GM21737 (cell line): ENCODE measurements around the gene RFK.
"Not testable (repeated sequence)": the region's sequence is repeated elsewhere in the genome, so short reads cannot be mapped to it uniquely, and the experiment has no call there.

ENCODE experiments used
- ATAC-seq: cut with Tn5 transposase; IDR thresholded peaks from one replicate; pipeline ENCODE4 v1.9.1; 2021; ENCODE audit warnings: mild to moderate bottlenecking, moderate library complexity; ENCODE audit not compliant: unreplicated experiment

Gene RFK

DNA sequence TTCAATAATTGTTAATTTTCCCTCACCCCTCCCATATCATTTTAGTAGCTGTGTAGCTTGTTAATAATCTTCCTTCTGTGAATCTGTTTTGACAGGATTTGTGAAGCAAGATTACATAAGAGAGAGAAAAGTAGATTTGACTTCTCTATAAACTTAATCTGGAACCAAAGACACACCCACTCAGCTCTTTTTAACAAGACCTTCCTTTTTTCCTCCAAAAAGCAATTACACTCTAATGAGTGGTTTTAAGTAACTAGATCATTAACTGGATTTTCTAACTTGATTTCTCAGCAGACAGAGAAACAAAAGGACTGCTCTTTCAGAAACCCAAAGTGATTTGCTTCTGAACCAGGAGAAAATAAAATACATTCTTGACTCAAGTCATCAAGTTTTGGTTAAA, 21.9 kb downstream of the RFK start:
- no peak for ATAC-seq

DNA sequence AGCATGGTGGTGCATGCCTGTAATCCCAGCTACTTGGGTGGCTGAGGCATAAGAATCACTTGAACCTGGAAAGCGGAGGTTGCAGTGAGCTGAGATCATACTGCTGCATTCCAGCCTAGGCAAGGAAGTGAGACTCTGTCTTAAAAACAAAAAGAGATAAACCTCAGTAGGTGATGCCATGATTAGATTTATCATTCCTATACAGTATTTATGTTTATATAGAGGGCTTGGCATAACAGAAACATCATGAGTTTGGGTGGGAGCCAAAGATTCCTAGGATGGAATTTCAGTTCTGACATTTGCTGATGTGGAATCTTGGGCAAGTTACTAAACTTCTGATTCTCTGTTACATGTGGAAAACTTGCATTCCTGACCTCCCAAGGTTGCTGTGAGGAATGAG, 22.3 kb downstream of the RFK start:
- no peak for ATAC-seq

DNA sequence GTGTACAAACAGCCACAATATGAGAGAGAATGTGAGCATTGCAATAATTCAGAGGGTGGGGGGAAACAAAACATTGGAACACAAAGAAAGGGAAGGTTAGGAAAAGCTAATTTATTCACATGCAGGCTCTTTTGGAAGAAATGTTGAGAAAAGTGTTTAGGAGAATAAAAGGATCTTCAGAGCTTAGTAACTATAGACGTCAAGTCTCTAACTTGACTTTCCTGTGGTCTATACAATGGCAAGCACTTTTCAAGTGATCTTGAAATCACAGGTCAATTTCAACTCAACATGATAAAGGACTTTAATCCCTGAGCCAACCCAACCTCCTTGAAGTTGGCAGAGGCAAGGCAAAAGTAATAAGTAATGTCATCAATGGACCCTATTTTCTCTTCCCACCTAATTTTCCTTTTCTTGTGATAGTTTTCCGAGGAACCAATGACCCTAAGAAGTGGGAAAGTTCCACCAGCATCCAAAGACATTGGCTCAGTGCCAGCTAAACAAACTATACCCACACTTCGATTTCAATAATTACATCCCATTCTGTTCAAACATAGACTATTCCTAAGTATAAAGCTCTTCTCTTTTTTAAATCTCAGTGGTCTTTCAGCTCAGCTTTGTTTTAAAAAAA, 23.7 kb downstream of the RFK start:
- ATAC-seq, result no peak

DNA sequence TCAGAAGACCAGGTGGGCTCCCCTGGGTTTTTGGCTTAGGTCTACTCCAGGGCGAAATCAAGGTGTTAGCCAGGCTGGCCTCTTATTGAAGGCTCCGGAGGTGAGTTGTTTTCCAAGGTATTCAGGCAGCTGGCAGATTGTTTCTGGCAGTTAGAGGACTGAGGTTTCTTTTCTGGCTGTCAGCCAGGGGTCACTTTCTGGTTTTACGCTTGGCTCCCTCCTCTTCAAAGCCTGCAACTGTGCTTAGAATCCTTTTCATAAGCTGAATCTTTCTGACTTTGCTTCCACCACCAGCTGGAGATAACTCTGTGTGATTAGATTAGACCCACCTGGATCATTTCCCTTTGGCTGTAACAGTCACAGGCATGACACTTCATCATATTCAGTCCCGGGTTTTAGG, 24.6 kb downstream of the RFK start:
- ATAC-seq, result no peak

DNA sequence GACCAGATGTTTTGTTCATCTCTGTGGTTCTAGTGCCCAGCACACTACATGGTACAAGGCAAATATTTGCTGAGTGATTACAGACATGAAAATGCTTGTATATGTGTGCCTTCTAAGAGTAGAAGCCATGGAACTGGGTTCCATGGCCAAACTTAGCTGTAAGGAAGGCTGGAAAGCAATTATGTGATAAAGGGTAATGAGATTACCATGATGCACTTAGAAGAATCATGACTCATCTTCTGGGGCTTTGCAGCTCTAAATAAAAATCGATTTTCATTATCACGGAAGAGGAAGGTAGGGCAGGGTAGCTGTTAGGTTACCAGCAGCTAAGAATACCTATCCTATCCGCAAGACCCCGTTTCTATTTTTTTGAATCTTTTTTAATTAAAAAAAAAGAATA, 28.0 kb downstream of the RFK start:
- no peak for ATAC-seq

DNA sequence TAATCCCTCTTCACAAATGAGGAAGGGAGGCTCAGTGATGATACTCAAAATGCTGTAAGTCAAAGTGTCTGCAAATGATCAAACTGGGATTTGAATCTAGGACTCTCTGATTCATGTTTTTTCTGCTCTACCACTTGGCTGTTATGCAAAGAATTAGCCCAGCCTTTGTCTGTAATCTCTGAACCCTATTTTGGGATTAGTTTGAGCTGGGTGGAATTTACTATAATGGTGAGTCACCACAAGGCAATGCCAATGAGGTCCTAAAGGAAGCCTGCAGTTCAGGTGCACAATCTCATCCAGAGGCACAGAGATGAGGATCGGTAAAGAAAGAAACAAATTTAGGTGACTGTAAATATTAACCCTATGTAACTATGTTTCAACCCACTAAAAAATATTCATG, 29.2 kb downstream of the RFK start:
- no peak for ATAC-seq

DNA sequence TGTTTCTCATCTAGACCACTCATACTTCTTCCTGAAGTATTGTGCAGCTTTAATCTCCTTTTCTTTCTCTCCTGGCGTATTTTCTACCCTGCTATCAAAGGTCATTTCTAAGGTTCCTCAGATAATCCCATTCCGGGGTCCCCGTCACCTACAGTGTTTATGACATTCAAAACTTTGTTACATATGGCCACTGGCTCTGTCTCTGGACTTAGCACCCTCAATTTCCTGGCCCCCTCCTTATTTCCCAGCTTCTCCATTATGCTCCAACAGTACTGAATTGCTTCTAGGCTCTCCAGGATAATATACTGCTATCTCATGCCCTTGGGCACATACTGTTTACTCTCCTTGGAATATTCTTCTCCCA, 31.2 kb downstream of the RFK start:
- ATAC-seq, result no peak

DNA sequence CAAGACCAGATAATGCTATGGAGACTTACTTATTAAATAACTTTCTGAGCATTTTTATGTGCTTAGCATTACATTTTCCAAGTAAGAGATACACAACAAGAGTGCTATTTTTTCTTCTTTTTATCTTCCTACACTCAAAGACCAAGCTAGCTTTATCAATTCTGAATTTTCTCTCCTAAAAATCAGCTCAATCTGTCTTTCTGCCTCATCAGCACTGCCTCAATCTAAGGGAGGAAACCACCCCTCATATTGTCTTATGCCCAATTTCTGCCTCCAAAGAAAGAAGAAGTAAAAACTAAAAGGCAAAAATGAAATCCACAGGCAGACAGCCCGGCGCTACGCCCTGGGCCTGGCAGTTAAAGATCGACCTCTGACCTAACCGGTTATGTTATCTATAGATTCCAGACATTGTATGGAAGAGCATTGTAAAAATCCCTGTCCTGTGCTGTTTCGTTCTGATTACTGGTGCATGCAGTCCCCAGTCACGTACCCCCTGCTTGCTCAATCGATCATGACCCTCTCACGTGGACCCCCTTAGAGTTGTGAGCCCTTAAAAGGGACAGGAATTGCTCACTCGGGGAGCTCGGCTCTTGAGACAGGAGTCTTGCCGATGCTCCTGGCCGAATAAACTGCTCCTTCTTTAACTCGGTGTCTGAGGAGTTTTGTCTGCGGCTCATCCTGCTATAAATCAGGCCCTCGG, 31.7 kb downstream of the RFK start:
- not testable (repeated sequence) for ATAC-seq

DNA sequence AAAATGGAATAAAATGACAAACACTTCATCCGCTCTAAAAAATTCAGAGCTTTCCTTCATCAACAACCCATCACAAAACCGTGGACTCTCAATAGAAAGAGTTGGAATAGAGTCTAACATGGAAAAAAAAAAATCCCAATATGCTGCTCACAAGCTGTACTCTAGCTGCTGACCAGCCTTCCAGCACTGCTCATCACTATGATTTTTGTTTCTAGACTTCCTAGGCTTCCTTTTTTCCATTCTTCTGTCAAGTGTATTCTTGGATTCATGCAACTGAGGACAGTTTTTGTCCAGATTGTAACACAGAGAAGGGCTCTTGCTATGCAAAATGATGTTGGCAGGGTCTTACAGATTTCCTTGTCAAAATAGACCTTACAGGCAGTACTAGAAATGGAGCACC, 34.5 kb downstream of the RFK start:
- no peak for ATAC-seq

DNA sequence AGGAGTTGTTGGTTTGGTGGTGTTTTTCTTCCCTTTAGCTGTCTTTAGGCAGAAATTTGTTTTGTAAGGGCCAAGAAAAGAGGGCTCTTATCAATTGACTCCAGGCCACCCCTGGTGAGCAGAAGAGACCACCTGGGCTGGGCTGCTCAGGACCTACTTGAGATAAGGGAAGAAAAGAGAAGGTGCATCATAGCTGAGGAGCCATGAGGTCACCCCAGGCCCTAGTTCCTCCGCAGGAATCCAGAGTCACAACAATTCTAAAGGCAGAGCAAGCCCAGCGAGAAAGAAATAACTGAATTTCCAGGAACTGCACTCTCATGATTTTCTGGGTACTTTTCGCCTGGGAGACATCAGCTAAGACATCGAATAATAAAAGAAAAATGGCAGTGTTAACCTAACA, 34.9 kb downstream of the RFK start:
- no peak for ATAC-seq

DNA sequence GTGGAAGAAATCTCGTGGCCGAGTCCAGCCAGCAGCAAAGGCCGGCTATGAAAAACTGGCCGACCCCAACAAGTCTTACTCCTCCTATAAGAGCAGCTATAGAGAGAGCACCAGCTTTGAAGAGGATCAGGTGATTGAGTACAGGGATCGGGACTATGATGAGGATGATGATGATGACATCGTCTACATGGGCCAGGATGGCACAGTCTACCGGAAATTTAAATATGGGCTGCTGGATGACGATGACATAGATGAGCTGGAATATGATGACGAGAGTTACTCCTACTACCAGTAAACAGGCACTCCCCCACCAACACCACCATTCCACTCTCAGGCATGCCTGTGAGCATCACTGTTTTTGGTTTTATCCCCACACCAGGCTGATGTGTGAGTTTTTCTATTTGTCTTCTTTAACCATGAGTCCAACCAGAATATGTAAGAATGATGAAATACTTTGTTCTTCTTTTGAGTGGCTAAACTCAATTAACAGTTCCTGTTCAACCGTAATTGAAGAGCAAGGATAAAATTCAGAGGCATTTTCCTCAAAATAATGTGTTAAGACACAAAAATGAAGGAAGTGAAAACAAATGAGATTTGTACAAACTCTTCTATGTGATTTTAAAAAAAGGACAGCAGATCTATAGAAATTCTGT, 35.5 kb downstream of the RFK start:
- no peak for ATAC-seq

DNA sequence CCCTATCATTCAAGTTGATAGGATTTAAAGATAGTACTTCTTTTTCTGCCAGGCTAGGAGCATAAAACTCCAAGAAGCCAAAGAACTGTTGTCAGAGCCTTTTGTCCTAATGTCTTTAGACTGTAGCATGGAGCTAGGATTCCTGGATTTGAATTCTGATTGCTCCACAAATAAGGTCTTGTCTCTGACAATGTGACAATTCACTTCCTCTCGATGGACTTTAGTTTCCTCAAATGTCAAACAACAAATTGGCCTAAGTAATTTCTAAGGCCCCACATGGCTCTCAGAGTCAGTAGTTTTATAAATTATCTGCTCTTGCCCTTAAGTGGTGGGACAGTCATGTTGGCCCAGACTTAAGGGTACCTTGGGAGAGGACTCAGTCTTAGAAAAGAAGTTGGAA, 36.7 kb downstream of the RFK start:
- no peak for ATAC-seq

DNA sequence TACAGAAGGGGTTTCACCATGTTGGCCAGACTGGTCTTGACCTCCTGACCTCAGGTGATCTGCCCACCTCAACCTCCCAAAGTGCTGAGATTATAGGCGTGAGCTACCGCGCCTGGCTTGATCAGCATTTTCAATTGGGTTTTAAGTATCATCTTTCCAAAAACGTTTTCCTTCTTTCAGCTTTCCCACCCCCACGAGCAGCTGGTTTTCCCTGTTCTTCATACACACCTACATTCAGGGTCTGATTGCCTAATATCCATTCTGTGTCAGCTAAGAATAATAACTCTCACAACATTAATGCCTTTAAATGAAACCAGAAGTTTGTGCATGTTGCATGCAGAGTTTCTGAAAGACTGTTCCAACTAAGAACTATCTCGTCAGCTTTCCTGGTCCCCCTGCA, 38.3 kb downstream of the RFK start:
- ATAC-seq, result no peak

DNA sequence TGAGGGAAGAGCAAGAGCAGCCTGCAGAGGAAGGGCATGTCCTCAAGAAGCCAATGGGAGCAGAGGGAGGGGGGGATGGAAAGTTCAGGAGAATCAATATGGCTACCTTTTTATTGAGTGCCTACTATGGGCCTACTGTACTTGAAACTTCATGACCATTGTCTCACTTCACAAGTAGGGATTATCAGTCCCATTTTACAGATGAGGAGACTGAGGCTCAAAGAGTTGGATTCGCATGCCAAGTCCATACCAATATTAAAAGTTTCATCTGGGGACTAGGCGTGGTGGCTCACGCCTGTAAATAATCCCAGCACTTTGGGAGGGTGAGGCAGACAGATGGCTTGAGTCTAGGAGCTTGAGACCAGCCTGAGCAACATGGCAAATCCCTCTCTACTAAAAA, 40.0 kb downstream of the RFK start:
- ATAC-seq, result no peak

DNA sequence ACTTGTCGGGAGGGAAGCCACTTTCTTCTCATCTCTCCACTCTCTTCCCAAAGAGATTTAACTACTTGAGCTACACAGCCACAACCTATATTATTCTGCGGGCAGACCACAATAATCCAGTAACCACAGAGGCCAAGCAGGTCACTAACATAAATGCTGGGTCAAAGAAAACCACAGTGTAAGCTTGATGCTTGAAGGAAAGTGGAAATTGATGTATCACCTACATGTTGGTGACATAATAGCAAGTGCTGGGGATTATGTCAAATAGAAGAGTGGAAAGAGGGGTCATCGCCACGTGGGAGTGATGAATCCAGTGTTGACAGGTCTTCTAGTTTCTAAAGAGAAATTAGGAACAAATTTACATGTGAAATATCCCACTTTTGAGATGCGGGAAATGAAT, 40.9 kb downstream of the RFK start:
- no peak for ATAC-seq

DNA sequence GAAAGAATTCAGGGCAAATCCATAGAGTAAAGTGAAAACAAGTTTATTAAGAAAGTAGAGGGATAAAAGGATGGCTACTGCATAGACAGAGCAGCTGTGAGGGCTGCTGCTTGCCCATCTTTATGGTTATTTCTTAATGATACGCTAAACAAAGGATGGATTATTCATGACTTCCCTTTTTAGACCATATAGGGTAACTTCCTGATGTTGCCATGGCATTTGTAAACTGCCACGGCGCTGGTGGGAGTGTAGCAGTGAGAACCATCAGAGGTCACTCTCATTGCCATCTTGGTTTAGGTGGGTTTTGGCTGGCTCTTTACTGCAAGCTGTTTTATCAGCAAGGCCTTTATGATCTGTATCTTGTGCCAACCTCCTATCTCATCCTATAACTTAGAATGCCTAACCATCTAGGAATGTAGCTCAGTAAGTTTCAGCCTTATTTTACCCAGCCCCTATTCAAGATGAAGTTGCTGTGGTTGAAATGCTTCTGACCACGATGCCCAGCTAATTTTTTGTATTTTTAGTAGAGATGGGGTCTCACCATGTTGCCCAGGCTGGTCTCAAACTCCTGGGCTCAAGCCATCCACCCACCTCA, 42.1 kb downstream of the RFK start:
- no peak for ATAC-seq

DNA sequence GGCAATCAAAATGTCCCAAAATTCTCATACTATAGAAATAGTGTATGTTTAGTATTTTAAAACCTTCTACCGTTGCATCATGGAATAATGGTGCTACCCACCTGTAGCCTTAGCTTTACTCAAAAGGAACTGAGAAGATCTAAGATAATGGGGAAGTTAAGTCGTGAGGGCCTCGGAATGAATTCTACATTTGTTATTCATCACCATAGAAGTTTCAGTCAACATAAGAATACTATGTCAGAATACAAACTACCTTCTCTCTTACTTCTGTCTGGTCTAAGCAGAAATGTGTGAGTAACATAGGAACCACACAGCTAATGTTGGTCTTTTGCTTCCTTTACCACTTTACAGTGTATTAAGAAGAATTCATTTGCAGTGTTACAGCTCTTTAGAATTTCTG, 43.2 kb downstream of the RFK start:
- ATAC-seq, result no peak

DNA sequence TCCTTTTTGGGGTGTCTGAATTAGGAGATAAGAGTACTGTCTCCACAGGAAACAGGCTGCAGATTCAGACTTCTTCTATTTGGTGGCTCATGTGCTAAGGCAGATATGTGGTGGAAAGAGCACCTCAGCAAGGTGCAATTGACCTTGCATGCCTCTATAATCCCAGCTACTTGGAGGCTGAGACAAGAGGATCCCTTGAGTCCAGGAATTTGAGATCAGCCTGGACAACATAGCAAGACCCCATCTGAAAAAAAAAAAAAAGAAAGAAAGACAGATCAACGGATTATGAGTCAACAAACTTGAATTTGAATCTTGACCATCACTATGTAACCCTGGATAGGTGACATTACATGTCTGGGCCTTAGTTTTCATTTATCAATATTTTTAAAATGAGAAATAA, 44.4 kb downstream of the RFK start:
- no peak for ATAC-seq

DNA sequence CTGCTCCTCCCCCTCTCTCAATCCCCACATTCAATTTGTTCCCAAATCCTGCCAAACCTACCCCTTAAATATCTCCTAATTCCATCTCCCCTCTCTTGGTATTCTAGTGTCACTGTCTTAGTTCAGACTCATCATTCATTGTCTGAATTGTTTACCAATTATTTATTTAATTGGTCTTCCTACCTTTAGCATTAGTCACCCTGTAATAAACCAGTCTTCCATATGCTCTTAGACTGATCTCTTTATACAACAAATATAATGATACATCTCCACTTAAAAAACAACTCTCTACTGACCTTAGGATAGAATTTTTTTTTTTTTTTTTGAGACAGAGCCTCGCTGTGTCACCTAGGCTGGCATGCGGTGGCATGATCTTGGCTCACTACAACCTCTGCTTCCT, 51.4 kb downstream of the RFK start:
- ATAC-seq, result no peak

DNA sequence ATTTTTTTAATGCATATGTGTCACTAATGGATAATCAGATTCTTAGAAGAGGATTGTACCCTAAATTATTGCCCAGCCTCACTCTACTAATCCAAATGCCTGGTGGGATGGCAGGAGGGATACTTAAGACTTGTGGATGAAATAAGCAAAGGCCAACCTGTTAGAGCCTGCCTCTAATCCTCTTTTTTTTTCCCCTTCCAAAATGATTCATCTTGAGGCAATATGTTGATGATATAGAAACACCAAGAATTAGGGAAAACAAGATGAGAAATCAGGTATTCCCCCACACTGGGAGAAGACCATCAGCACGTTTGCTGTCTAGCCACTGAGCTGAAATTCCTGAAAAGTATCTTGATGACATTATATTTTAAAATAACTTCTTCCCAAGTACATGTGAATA, 52.0 kb downstream of the RFK start:
- ATAC-seq, result no peak

DNA sequence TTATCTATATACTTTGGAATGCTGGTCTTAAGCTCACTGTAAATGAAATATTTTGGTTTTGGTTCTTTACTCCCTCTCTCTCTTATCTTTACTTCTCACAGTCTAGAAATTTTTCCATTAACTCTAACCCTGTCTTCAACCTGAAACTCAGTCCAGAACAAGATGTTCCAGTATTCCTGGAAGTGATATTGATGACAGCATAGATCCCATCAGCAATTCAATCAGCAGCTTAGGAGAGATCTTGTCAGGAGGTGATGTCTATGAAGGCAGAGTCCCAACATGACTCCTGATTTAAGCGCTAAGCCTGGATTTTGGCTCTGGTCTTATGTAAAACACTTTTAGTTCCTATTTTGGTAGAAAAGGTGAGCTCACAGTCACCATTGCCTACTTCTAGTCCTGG, 52.6 kb downstream of the RFK start:
- ATAC-seq, result no peak

DNA sequence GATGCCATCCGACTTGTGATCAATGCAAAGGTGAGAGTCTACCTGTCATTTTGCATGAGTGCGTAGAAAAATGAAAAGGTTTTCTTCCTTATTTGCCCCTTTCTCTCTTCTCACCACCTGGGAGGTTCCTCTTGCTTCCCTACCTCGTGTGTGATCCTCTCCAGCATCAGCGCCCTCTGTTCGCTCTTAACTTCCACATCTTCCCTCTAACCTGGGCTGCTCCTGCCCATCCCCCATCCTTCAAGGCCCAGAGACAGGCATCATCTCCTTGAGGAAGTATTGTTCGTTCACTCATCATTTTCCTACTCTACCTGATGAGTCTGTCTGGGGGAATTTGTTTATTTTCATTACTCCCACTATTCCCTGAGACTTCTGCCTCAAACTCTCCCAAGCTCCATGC, 55.8 kb downstream of the RFK start:
- ATAC-seq, result no peak
